SK-N-SH (cell line): Measurements from ENCODE around the gene RPL29. TPM values are rescaled to one million over a fixed set of nuclear protein-coding genes. Genes with fewer than 3 reads are reported as not detected.

Experiments used
- CTCF ChIA-PET: fragments of 300-600, 350-600 bp; formaldehyde crosslinking; extraction: SDS; loops from one replicate; lab custom pipeline; 2021; lab: Yijun Ruan, JAX
- POLR2A ChIA-PET: fragments of 350-600 bp; sonication (Branson Sonifier 250); formaldehyde crosslinking; extraction: SDS; loops from one replicate; lab custom pipeline; 2020; ENCODE audit warnings: antibody characterized with exemption, inconsistent platforms; lab: Yijun Ruan, JAX
- DNase-seq: peaks from one replicate; pipeline ENCODE4 v3.0.0; 2012
- H2AFZ ChIP-seq: fragments of 200-600 bp; sonication (generic); 2 replicates; pipeline ENCODE4 v1.8.1; 2016; ENCODE audit warnings: antibody characterized with exemption, mild to moderate bottlenecking, low read depth
- H3F3A ChIP-seq: fragments of 200-600 bp; sonication (generic); replicated peaks from 2 replicates; pipeline ENCODE3; 2016; ENCODE audit warnings: antibody characterized with exemption, mild to moderate bottlenecking; ENCODE audit not compliant: insufficient read depth
- H3K27ac ChIP-seq, 2 experiments: fragments of 200-500 bp in 1 of 2; fragments of 200-600 bp in 1 of 2; sonication (Bioruptor generic) in 1 of 2; sonication (generic), shearing (Covaris generic) in 1 of 2; 2 replicates each; pipeline versions ENCODE4 v1.5.1 to v1.6.1; 2014 to 2016; ENCODE audit warnings: low read depth in 2 of 2, inconsistent platforms in 1 of 2, low read length in 1 of 2, mild to moderate bottlenecking in 1 of 2, mixed read lengths in 1 of 2
- H3K27me3 ChIP-seq: fragments of 200-600 bp; sonication (generic), shearing (Covaris generic); 2 replicates; pipeline ENCODE4 v1.6.1; 2016; ENCODE audit warnings: mixed run types; ENCODE audit not compliant: insufficient read depth
- H3K36me3 ChIP-seq, 2 experiments: fragments of 200-500 bp in 1 of 2; fragments of 200-600 bp in 1 of 2; sonication (Bioruptor generic) in 1 of 2; sonication (generic) in 1 of 2; replicated peaks in 1 of 2; 2 replicates each; pipeline versions ENCODE3 to v1.5.1; 2014 to 2016; ENCODE audit warnings: low read length in 1 of 2, mild to moderate bottlenecking in 1 of 2; ENCODE audit not compliant: insufficient read depth in 2 of 2, control insufficient read depth in 1 of 2
- H3K4me1 ChIP-seq, 2 experiments: fragments of 200-500 bp in 1 of 2; fragments of 200-600 bp in 1 of 2; sonication (Bioruptor generic) in 1 of 2; sonication (generic), shearing (Covaris generic) in 1 of 2; 2 replicates each; pipeline versions ENCODE4 v1.5.1 to v1.6.1; 2014 to 2016; ENCODE audit warnings: low read depth in 1 of 2, low read length in 1 of 2, mixed run types in 1 of 2; ENCODE audit not compliant: insufficient read depth in 2 of 2, control insufficient read depth in 1 of 2
- H3K4me2 ChIP-seq: fragments of 200-600 bp; sonication (generic), shearing (Covaris generic); 2 replicates; pipeline ENCODE4 v1.6.1; 2017; ENCODE audit warnings: mixed run types
- H3K4me3 ChIP-seq, 2 experiments: fragments of 200-500 bp in 1 of 2; fragments of 200-600 bp in 1 of 2; sonication (Bioruptor generic) in 1 of 2; sonication (generic), shearing (Covaris generic) in 1 of 2; 2 replicates each; pipeline versions ENCODE4 v1.5.1 to v1.8.1; 2014 to 2016; ENCODE audit warnings: low read depth in 2 of 2, inconsistent platforms in 1 of 2, low read length in 1 of 2, mild to moderate bottlenecking in 1 of 2, mixed read lengths in 1 of 2, moderate library complexity in 1 of 2
- H3K79me2 ChIP-seq: fragments of 200-600 bp; sonication (generic); 2 replicates; pipeline ENCODE4 v1.8.1; 2017; ENCODE audit warnings: mild to moderate bottlenecking; ENCODE audit not compliant: insufficient read depth
- H3K9ac ChIP-seq: fragments of 200-600 bp; sonication (generic); 2 replicates; pipeline ENCODE4 v1.6.1; 2017; ENCODE audit warnings: mixed run types
- H3K9me2 ChIP-seq: fragments of 200-600 bp; sonication (generic); 2 replicates; pipeline ENCODE4 v1.6.1; 2017; ENCODE audit warnings: mixed run types
- H3K9me3 ChIP-seq: fragments of 200-600 bp; sonication (generic); 2 replicates; pipeline ENCODE4 v1.6.1; 2017; ENCODE audit warnings: mixed run types, mild to moderate bottlenecking, moderate library complexity
- H4K20me1 ChIP-seq: fragments of 200-600 bp; sonication (generic); 2 replicates; pipeline ENCODE4 v1.6.1; 2017; ENCODE audit warnings: mild to moderate bottlenecking, mixed run types; ENCODE audit not compliant: insufficient read depth
- CHD2 ChIP-seq: fragments of 150-350 bp; IDR thresholded peaks from 2 replicates; pipeline ENCODE4 v1.6.1; 2018; ENCODE audit warnings: low read length; ENCODE audit not compliant: partially characterized antibody
- ELF1 ChIP-seq: IDR thresholded peaks from 2 replicates; pipeline ENCODE4 v1.4.0; 2012
- EP300 ChIP-seq, 2 experiments: IDR thresholded peaks; 2 replicates each; pipeline versions ENCODE4 v1.4.0 to v1.6.1; 2012; ENCODE audit warnings: borderline replicate concordance in 1 of 2, low read depth in 1 of 2, low read length in 1 of 2
- FOXM1 ChIP-seq: IDR thresholded peaks from 2 replicates; pipeline ENCODE4 v1.4.0; 2012; ENCODE audit warnings: low read depth, mild to moderate bottlenecking
- GATA2 ChIP-seq: sonication (generic); formaldehyde crosslinking; IDR thresholded peaks from 2 replicates; pipeline ENCODE4 v1.5.0; 2020; ENCODE audit warnings: mild to moderate bottlenecking, missing genetic modification reagents
- MXI1 ChIP-seq: IDR thresholded peaks from 2 replicates; pipeline ENCODE4 v1.6.1; 2012; ENCODE audit warnings: mild to moderate bottlenecking, low read depth, low read length, improper control_type of control experiment
- NFIC ChIP-seq: IDR thresholded peaks from 2 replicates; pipeline ENCODE4 v1.4.0; 2012; ENCODE audit warnings: borderline replicate concordance
- NRF1 ChIP-seq: IDR thresholded peaks from 2 replicates; pipeline ENCODE4 v1.6.1; 2012; ENCODE audit warnings: low read depth, mild to moderate bottlenecking, low read length
- REST ChIP-seq: IDR thresholded peaks from 2 replicates; pipeline ENCODE4 v1.6.1; 2012; ENCODE audit warnings: mild to moderate bottlenecking, low read depth, low read length, moderate library complexity
- RXRA ChIP-seq: IDR thresholded peaks from 2 replicates; pipeline ENCODE4 v1.4.0; 2012; ENCODE audit warnings: low read depth, mild to moderate bottlenecking, borderline replicate concordance
- SIN3A ChIP-seq: IDR thresholded peaks from 2 replicates; pipeline ENCODE4 v1.6.1; 2012; ENCODE audit warnings: low read depth, mild to moderate bottlenecking, low read length, moderate library complexity, borderline replicate concordance
- USF2 ChIP-seq: fragments of 150-350 bp; IDR thresholded peaks from 2 replicates; pipeline ENCODE4 v1.6.1; 2017; ENCODE audit warnings: antibody characterized with exemption, low read length, low read depth, borderline replicate concordance
- YY1 ChIP-seq: IDR thresholded peaks from 2 replicates; pipeline ENCODE4 v1.4.0; 2012; ENCODE audit warnings: low read depth, mild to moderate bottlenecking
- WGBS: methylation state at CpG from one replicate; pipeline ENCODE4 v1.1.6; 2017; ENCODE audit warnings: low lambda C conversion rate; 5-methylcytosine and 5-hydroxymethylcytosine counted together
- polyA plus RNA-seq, 3 experiments: library from polyadenylated mRNA; depleted of rRNA; stranded (reverse); fragments of >200 nt; gene quantifications; 2 replicates each; pipeline ENCODE4 v1.2.3, GENCODE V29; 2012
- TF ChIP-seq, protein P1 (sequence below): fragments of 150-350 bp; IDR thresholded peaks from 2 replicates; pipeline ENCODE4 v1.6.1; 2016; ENCODE audit warnings: mild to moderate bottlenecking, low read depth, low read length

Gene RPL29
- polyA plus RNA-seq, 1 of the 3 experiments (the other 2 are of a cell fraction): 3,173 TPM

DNA sequence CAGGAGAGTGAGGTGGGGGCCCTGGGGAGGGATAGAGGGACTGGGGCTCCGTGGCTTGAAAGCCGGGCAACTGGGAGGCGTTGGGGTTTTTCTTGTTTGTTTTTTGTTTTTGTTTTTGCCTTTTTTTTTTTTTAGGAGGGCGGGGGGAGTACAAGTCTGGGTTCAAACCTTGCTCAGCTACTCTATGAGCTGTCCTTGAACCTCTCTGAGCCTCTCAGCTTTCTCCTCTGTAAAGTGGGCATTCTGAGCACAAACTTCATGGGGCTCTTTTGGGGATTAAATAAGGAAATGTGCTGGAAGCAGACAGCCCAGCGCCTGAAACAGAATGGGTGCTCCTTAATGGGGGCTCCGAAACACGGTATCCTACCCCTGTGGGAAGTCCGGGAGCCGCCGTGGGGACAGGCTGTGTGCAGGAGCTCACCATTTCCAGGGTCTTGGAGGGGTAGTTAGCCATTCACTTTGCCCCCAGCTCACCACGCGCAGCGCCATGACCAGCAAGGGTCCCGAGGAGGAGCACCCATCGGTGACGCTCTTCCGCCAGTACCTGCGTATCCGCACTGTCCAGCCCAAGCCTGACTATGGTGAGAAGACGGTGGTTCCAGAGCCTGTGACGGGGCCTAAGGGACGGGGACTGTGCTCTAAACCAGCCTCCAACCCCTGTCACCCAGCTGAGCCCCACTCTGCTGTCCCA is 12.0 kb downstream of the RPL29 start:
- POLR2A ChIA-PET: interaction anchor here (0.8 to 4.3 kb wide), 8 partner anchors 9 to 171 kb away, joined by 3 to 42 read pairs (median 4); partner anchors contain the start of genes ABHD14A, ABHD14B, PARP3 and POC1A

More for the DNA sequence above, 12.0 kb downstream of the RPL29 start:
- H3K9me3 ChIP-seq: no peaks in the 10 kb centered on the region
- no peaks in the 10 kb centered on the region for H3K9me2 ChIP-seq
- H3K9ac ChIP-seq: peak overlapping the region; percentile 89
- peak overlapping the region; percentile 97 for H3K4me2 ChIP-seq
- H3K27ac ChIP-seq: peak overlapping the region; percentile 89 to 93
- peak overlapping the region; percentile 94; the same call in 1 of the 2 replicates for H2AFZ ChIP-seq
- H3F3A ChIP-seq: peaks cover 16% of the 10 kb centered on the region
- no peaks in the 10 kb centered on the region for H3K27me3 ChIP-seq
- no peak for TF ChIP-seq EP300 (IDR thresholded peaks at IDR 0.05; ENCODE audit: borderline replicate concordance in 1 of 2, low read depth in 1 of 2, low read length in 1 of 2)
- TF ChIP-seq, protein P1, sequence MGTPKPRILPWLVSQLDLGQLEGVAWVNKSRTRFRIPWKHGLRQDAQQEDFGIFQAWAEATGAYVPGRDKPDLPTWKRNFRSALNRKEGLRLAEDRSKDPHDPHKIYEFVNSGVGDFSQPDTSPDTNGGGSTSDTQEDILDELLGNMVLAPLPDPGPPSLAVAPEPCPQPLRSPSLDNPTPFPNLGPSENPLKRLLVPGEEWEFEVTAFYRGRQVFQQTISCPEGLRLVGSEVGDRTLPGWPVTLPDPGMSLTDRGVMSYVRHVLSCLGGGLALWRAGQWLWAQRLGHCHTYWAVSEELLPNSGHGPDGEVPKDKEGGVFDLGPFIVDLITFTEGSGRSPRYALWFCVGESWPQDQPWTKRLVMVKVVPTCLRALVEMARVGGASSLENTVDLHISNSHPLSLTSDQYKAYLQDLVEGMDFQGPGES: no peak
- no peak; the same call in 1 of the 2 replicates for TF ChIP-seq REST
- TF ChIP-seq NFIC: no peak
- TF ChIP-seq RXRA: no peak
- TF ChIP-seq CHD2: no peak
- no peak for TF ChIP-seq SIN3A
- TF ChIP-seq USF2: no peak
- TF ChIP-seq NRF1: no peak
- no peak for TF ChIP-seq YY1
- no peak for TF ChIP-seq MXI1
- TF ChIP-seq FOXM1: no peak
- no peak for TF ChIP-seq ELF1
- TF ChIP-seq GATA2 (CRISPR knock-in tag): no peak
- TF ChIP-seq, all 33 proteins: peak for 0
- Histone ChIP-seq H3K36me3 (peaks cover 0 to 5% of the 10 kb centered on the region in 2 experiments), H3K4me1 (peaks cover 5 to 19% of the 10 kb centered on the region in 2 experiments; a peak in 3 of 4 replicates), H3K4me3 (peak overlapping the region; percentile 68 to 90), H3K79me2 (peaks cover 40% of the 10 kb centered on the region), H4K20me1 (no peaks in the 10 kb centered on the region)
- DNase-seq: no peak
- CTCF ChIA-PET: interaction anchor here (0.9 to 4.8 kb wide), 16 partner anchors 9 to 265 kb away, joined by 3 to 45 read pairs (median 10); partner anchors contain the start of genes ABHD14A, ABHD14B, GPR62 and PARP3
- 71% methylated on average over 20 of the region's 22 CpGs for WGBS
